Bronchial smooth muscle cell (primary cell): Measurements from ENCODE around the gene STK38L. TPM values are rescaled to one million over a fixed set of nuclear protein-coding genes. Genes with fewer than 3 reads are reported as not detected.

Experiments
- total RNA-seq: library from RNA; depleted of rRNA; stranded (reverse); fragments of >200 nt; gene quantifications from 2 replicates; pipeline ENCODE4 v1.2.1, GENCODE V29; 2014

Gene STK38L
- total RNA-seq: 11.7 and 15.6 TPM in 2 replicates

DNA sequence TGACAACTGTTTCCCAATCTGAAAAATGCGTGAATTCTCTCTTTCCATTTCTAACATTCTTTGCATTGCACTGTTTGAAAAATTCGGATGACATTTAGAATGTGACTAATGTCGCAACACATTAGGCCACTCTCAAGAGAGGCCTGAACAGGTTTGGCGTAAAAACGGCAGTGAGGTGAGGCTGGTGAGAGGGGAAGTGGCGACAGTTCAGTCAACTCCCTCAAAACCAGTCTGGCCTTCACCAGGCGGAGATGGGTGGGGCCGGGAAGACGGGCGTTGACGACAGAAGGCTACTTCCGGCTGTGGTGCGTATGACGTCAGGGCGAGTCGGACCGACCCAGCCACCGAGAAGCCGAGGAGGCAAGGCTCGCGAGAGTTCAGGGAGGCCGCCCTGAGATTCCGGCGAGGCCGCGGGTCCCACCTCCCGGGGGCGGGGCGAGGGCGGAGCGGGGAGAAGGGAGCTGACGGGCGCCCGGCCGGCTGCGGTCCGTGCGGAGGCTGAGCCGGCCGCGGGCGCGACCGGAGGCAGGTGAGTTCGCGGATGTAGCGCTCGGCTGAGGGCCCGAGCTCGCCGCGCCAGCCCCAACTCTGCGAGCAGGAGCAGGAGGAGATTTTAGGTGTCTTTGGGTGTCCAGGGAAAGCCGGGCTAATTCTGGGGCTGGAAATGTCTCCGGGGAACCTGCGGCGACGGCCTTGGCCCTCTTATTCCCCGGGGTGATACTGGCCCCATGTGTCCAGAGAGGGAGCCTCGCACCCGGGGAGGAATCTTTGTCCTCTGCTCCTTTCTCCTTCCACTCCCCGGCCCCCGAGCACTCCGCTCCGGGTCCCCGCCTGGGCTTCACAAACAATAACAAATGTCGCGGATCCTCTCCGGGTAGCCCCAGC lies at the start of gene STK38L:
Gene STK38L (plus strand): TSS at position 483 of the 885 bp plus-strand sequence. CDS start 53,435 bp downstream, outside the sequence.

GRCh38 chr12:27332714-27333402 lies 88.8 kb downstream of the STK38L start, which contains the start of gene BMAL2:
TSS of gene BMAL2 (plus strand) at chr12:27332836. CDS start at chr12:27333073, 237 bp downstream.

Other genes with a start within 250 kb of the STK38L start
- 77.5 and 92.7 TPM in 2 replicates for gene TM7SF3, start 229.9 kb upstream of the STK38L start, total RNA-seq
- 41.0 and 47.6 TPM in 2 replicates for gene MED21, start 221.7 kb upstream of the STK38L start, total RNA-seq
- not detected in 2 replicates for gene C12orf71, start 161.7 kb upstream of the STK38L start, total RNA-seq
- gene BMAL2, start 88.5 kb downstream of the STK38L start, total RNA-seq: 8.4 and 15.4 TPM in 2 replicates
- gene SMCO2, start 202.4 kb downstream of the STK38L start, total RNA-seq: 0.09 TPM in 1 of 2 replicates, not detected in the other